Omental fat pad (tissue), 4 donors: ENCODE measurements around the gene SLC5A2. TPM values are rescaled to one million over a fixed set of nuclear protein-coding genes. Genes with fewer than 3 reads are reported as not detected.
"Not testable (repeated sequence)": the region's sequence is repeated elsewhere in the genome, so short reads cannot be mapped to it uniquely, and the experiment has no call there.

ENCODE experiments used
- ATAC-seq: fragments of 150-250 bp; one replicate; pipeline ENCODE4 v1.9.1; 2016; ENCODE audit warnings: mild to moderate bottlenecking, moderate library complexity; ENCODE audit not compliant: low FRiP score
- DNase-seq: peaks from one replicate; pipeline ENCODE4 v3.0.0-alpha.2; 2019; ENCODE audit warnings: low spot score
- CTCF ChIP-seq, 3 donors: fragments of 450-650 bp; IDR thresholded peaks; one replicate each; pipeline ENCODE4 v1.5.1; 2016 to 2017; ENCODE audit warnings: antibody characterized with exemption in 3 of 3, mild to moderate bottlenecking in 3 of 3, moderate library complexity in 2 of 3
- total RNA-seq, 4 donors: library from RNA; depleted of rRNA; stranded (reverse); fragments of >200 nt; gene quantifications; one replicate each; pipeline ENCODE4 v1.1.0, GENCODE V29; 2016

Gene SLC5A2
- not detected for total RNA-seq

GRCh38 chr16:31483081-31483480 is at the start of gene SLC5A2:
TSS of gene SLC5A2 (plus strand) at chr16:31483123. CDS start at chr16:31483137, 14 bp downstream.
- DNase-seq (no peak), ATAC-seq (no peak)
- TF ChIP-seq CTCF (IDR thresholded peaks at IDR 0.05): no peak

- ATAC-seq: no peak
- no peak for DNase-seq
- no peak for TF ChIP-seq CTCF (IDR thresholded peaks at IDR 0.05)
Observed at GRCh38 chr16:31435341-31436220, 47.3 kb upstream of the SLC5A2 start.

GRCh38 chr16:31436221-31437045 is 46.5 kb upstream of the SLC5A2 start:
- ATAC-seq (no peak), DNase-seq (no peak)
- TF ChIP-seq CTCF (IDR thresholded peaks at IDR 0.05): no peak

GRCh38 chr16:31438414-31438813 is 44.5 kb upstream of the SLC5A2 start:
- DNase-seq (no peak), ATAC-seq (no peak)
- no peak for TF ChIP-seq CTCF (IDR thresholded peaks at IDR 0.05)

GRCh38 chr16:31439023-31439422 is 43.9 kb upstream of the SLC5A2 start:
- ATAC-seq, DNase-seq: not testable (repeated sequence)

- TF ChIP-seq CTCF (IDR thresholded peaks at IDR 0.05): no peak
- no peak for ATAC-seq
- DNase-seq: no peak
Observed at GRCh38 chr16:31439519-31439918, 43.4 kb upstream of the SLC5A2 start.

GRCh38 chr16:31440516-31441184 is 42.3 kb upstream of the SLC5A2 start:
- no peak for ATAC-seq
- DNase-seq: no peak
- TF ChIP-seq CTCF (IDR thresholded peaks at IDR 0.05): no peak
